Caco-2 (cell line): Measurements from ENCODE around the gene SLC22A16. TPM values are rescaled to one million over a fixed set of nuclear protein-coding genes. Genes with fewer than 3 reads are reported as not detected.

Source experiments
- BruUV-seq: library from RNA; stranded (reverse); fragments of 400-500 nt; replicated peaks from 2 replicates; lab custom pipeline; 2021; lab: Mats Ljungman, UMichigan
- CTCF ChIA-PET: fragments of 300-600 bp; sonication (Branson Sonifier 250); formaldehyde crosslinking; loops from one replicate; lab custom pipeline; 2022; ENCODE audit warnings: antibody characterized with exemption; lab: Charles Lee
- POLR2A ChIA-PET: fragments of 300-600 bp; sonication (Branson Sonifier 250); formaldehyde crosslinking; loops from one replicate; lab custom pipeline; 2022; ENCODE audit warnings: antibody characterized with exemption; lab: Charles Lee
- DNase-seq, 2 experiments: peaks; one replicate each; pipeline versions ENCODE4 v3.0.0 to v3.0.0-alpha.2; 2020 to 2022
- H3K27me3 ChIP-seq: replicated peaks from 2 replicates; pipeline ENCODE4 v1.6.0; 2011; ENCODE audit warnings: low read length; ENCODE audit not compliant: control insufficient read depth, insufficient read depth
- H3K36me3 ChIP-seq: 2 replicates; pipeline ENCODE4 v1.5.1; 2011; ENCODE audit warnings: low read length; ENCODE audit not compliant: control insufficient read depth, insufficient read depth
- H3K4me1 ChIP-seq: fragments of 250-450 bp; sonication (Bioruptor Pico); 2 replicates; pipeline ENCODE4 v1.5.1; 2020; ENCODE audit warnings: mild to moderate bottlenecking
- H3K4me3 ChIP-seq: 2 replicates; pipeline ENCODE4 v1.5.1; 2011; ENCODE audit warnings: low read depth, mild to moderate bottlenecking, control low read depth, low read length
- H3K9me3 ChIP-seq: fragments of 250-450 bp; sonication (Bioruptor Pico); 2 replicates; pipeline ENCODE4 v1.5.1; 2020; ENCODE audit warnings: mild to moderate bottlenecking, moderate library complexity
- H3K27ac Mint-ChIP-seq: one replicate; pipeline ENCODE4 v1.8.0; 2022; ENCODE audit warnings: mixed read lengths; ENCODE audit not compliant: unreplicated experiment
- H3K27me3 Mint-ChIP-seq: one replicate; pipeline ENCODE4 v1.8.0; 2022; ENCODE audit warnings: mixed read lengths; ENCODE audit not compliant: insufficient read depth, unreplicated experiment
- H3K36me3 Mint-ChIP-seq: one replicate; pipeline ENCODE4 v1.8.0; 2022; ENCODE audit warnings: mild to moderate bottlenecking, mixed read lengths; ENCODE audit not compliant: insufficient read depth, unreplicated experiment
- H3K4me1 Mint-ChIP-seq: one replicate; pipeline ENCODE4 v1.8.0; 2022; ENCODE audit warnings: low read depth, mixed read lengths; ENCODE audit not compliant: unreplicated experiment
- H3K4me3 Mint-ChIP-seq: one replicate; pipeline ENCODE4 v1.8.0; 2022; ENCODE audit warnings: mild to moderate bottlenecking, moderate library complexity, mixed read lengths; ENCODE audit not compliant: unreplicated experiment
- H3K9me3 Mint-ChIP-seq: one replicate; pipeline ENCODE4 v1.8.0; 2022; ENCODE audit warnings: mixed read lengths; ENCODE audit not compliant: unreplicated experiment
- CTCF ChIP-seq, 2 experiments: fragments of 200-600 bp in 1 of 2; IDR thresholded peaks; 1 replicate in 1 of 2; 2 replicates in 1 of 2; pipeline versions ENCODE4 v1.5.1 to v1.8.0; 2011 to 2022; ENCODE audit warnings: antibody characterized with exemption in 1 of 2, control low read depth in 1 of 2, inconsistent platforms in 1 of 2, low read depth in 1 of 2, low read length in 1 of 2, mild to moderate bottlenecking in 1 of 2, moderate library complexity in 1 of 2; ENCODE audit not compliant: insufficient read depth in 1 of 2, severe bottlenecking in 1 of 2, unreplicated experiment in 1 of 2
- intact Hi-C: fragments of 100-400 bp; cut with micrococcal nuclease; formaldehyde crosslinking; loops from one replicate; pipeline ENCODE4 v1.10.0; 2022; ENCODE audit not compliant: unreplicated experiment
- total RNA-seq: library from RNA; stranded (reverse); gene quantifications from 2 replicates; pipeline ENCODE4 v1.2.3, GENCODE V29; 2022

SLC22A16 gene
- total RNA-seq, 1 experiment from 2014 or later = not detected

- DNase-seq = peak; percentile 70 to 74
- CTCF ChIA-PET = interaction anchor here (0.6 kb wide), 1 partner anchor 346 kb away, joined by 4 read pairs; no protein-coding TSS in a partner anchor
- Histone ChIP-seq H3K27me3 (no peaks in the 10 kb centered on the region), H3K36me3 (no peaks in the 10 kb centered on the region), H3K4me3 (no peak overlapping the region), H3K9me3 (no peaks in the 10 kb centered on the region), H3K4me1 (0 out of 2 replicates have a peak, but pooled peaks cover 5% of the 10 kb centered on the region)
- POLR2A ChIA-PET = no interaction called here
- H3K36me3 Mint-ChIP-seq = no peaks in the 10 kb centered on the region
- H3K9me3 Mint-ChIP-seq = no peaks in the 10 kb centered on the region
- H3K27me3 Mint-ChIP-seq = no peaks in the 10 kb centered on the region
- TF ChIP-seq CTCF (IDR thresholded peaks at IDR 0.05; ENCODE audit: insufficient read depth in 1 of 2, low read depth in 1 of 2, low read length in 1 of 2, severe bottlenecking in 1 of 2, unreplicated experiment in 1 of 2) = no peak
- intact Hi-C loops = no loop called here
- no peaks in the 10 kb centered on the region for H3K4me1 Mint-ChIP-seq
- H3K4me3 Mint-ChIP-seq = no peak overlapping the region
- no peak overlapping the region for H3K27ac Mint-ChIP-seq
- no TSS peak for BruUV-seq
Observed at GRCh38 chr6:110404607-110405006, 71.8 kb downstream of the SLC22A16 start.

GRCh38 chr6:110401585-110402176 lies 74.7 kb downstream of the SLC22A16 start:
- DNase-seq = no peak
- Histone ChIP-seq H3K27me3 (no peaks in the 10 kb centered on the region), H3K4me3 (no peak overlapping the region), H3K4me1 (0 out of 2 replicates have a peak, but pooled peaks cover 5% of the 10 kb centered on the region), H3K9me3 (no peaks in the 10 kb centered on the region), H3K36me3 (no peaks in the 10 kb centered on the region)
- ChIA-PET POLR2A (no interaction called here), CTCF (no interaction called here)
- no peaks in the 10 kb centered on the region for H3K9me3 Mint-ChIP-seq
- no peaks in the 10 kb centered on the region for H3K36me3 Mint-ChIP-seq
- no peak overlapping the region for H3K4me3 Mint-ChIP-seq
- intact Hi-C loops = no loop called here
- H3K27me3 Mint-ChIP-seq = no peaks in the 10 kb centered on the region
- TF ChIP-seq CTCF (IDR thresholded peaks at IDR 0.05; ENCODE audit: insufficient read depth in 1 of 2, low read depth in 1 of 2, low read length in 1 of 2, severe bottlenecking in 1 of 2, unreplicated experiment in 1 of 2) = no peak
- H3K27ac Mint-ChIP-seq = no peak overlapping the region
- no TSS peak for BruUV-seq
- H3K4me1 Mint-ChIP-seq = no peaks in the 10 kb centered on the region

- ChIA-PET CTCF (no interaction called here), POLR2A (no interaction called here)
- no peaks in the 10 kb centered on the region for H3K9me3 Mint-ChIP-seq
- H3K36me3 ChIP-seq = no peaks in the 10 kb centered on the region
- no peaks in the 10 kb centered on the region for H3K27me3 ChIP-seq
- no peaks in the 10 kb centered on the region for H3K9me3 ChIP-seq
- H3K4me1 ChIP-seq = 0 out of 2 replicates have a peak, but pooled peaks cover 4% of the 10 kb centered on the region
- BruUV-seq = no TSS peak
- no peak overlapping the region for H3K27ac Mint-ChIP-seq
- H3K4me3 Mint-ChIP-seq = no peak overlapping the region
- H3K27me3 Mint-ChIP-seq = no peaks in the 10 kb centered on the region
- no peak for TF ChIP-seq CTCF (IDR thresholded peaks at IDR 0.05; ENCODE audit: insufficient read depth in 1 of 2, low read depth in 1 of 2, low read length in 1 of 2, severe bottlenecking in 1 of 2, unreplicated experiment in 1 of 2)
- no peak for DNase-seq
- H3K36me3 Mint-ChIP-seq = no peaks in the 10 kb centered on the region
- H3K4me3 ChIP-seq = no peak overlapping the region
- intact Hi-C loops = no loop called here
- H3K4me1 Mint-ChIP-seq = no peaks in the 10 kb centered on the region
Observed at GRCh38 chr6:110400208-110400607, 76.2 kb downstream of the SLC22A16 start.
